K562 (cell line): ENCODE data around the gene ECI2. TPM values are rescaled to one million over a fixed set of nuclear protein-coding genes. Genes with fewer than 3 reads are reported as not detected.

Experiments
- CBX5 ChIP-seq: IDR thresholded peaks from 2 replicates; pipeline ENCODE4 v1.6.1; 2014; ENCODE audit warnings: low read depth, borderline replicate concordance
- ILF3 ChIP-seq: fragments of 450-650 bp; IDR thresholded peaks from 2 replicates; pipeline ENCODE4 v1.6.1; 2018; ENCODE audit warnings: antibody characterized with exemption, mild to moderate bottlenecking, moderate library complexity, borderline replicate concordance
- LARP7 ChIP-seq: fragments of 450-650 bp; IDR thresholded peaks from 2 replicates; pipeline ENCODE4 v1.6.1; 2016
- NFYB ChIP-seq: IDR thresholded peaks from 2 replicates; pipeline ENCODE4 v1.6.1; 2011; ENCODE audit warnings: mild to moderate bottlenecking, moderate library complexity; ENCODE audit not compliant: insufficient read length; ENCODE audit errors: extremely low read depth
- SREBF1 ChIP-seq: fragments of 150-350 bp; IDR thresholded peaks from 2 replicates; pipeline ENCODE4 v1.6.1; 2014; ENCODE audit warnings: antibody characterized with exemption, low read depth, low read length, borderline replicate concordance
- ZNF232 ChIP-seq: sonication (generic); formaldehyde crosslinking; IDR thresholded peaks from 2 replicates; pipeline ENCODE4 v1.8.0; 2022; ENCODE audit warnings: mild to moderate bottlenecking, missing genetic modification reagents
- ZNF717 ChIP-seq: fragments of 250-450 bp; sonication (Bioruptor Pico); IDR thresholded peaks from 2 replicates; pipeline ENCODE4 v1.5.0; 2021
- ZSCAN29 ChIP-seq: fragments of 450-650 bp; IDR thresholded peaks from 2 replicates; pipeline ENCODE4 v1.6.1; 2017
- ZSCAN32 ChIP-seq: fragments of 450-650 bp; formaldehyde crosslinking; IDR thresholded peaks from 2 replicates; pipeline ENCODE4 v1.4.0; 2020; ENCODE audit warnings: mild to moderate bottlenecking, moderate library complexity
- polyA plus RNA-seq, 8 experiments: library from polyadenylated mRNA; depleted of rRNA in 4 of 8; stranded (reverse) in 5 of 8; unstranded in 3 of 8; fragments of >200 nt; fragmentation: Nextera tagmentation in 2 of 8; fragmentation: Illumina TruSeq in 1 of 8; extraction: Ambion mirVana in 2 of 8; extraction: Trizol in 1 of 8; gene quantifications; 2 replicates each; pipeline versions ENCODE4 v1.2.1 to v1.2.3, GENCODE V29; 2011 to 2014; ENCODE audit warnings: inconsistent platforms in 1 of 8, missing spikeins in 1 of 8
- total RNA-seq, 7 experiments: library from RNA; depleted of rRNA in 6 of 7; stranded (reverse); fragments of >200 nt in 6 of 7; fragmentation: Illumina TruSeq in 2 of 7; extraction: Trizol in 2 of 7; gene quantifications; 2 replicates each; pipeline versions ENCODE4 v1.2.1 to v1.2.3, GENCODE V29; 2011 to 2021; ENCODE audit warnings: low replicate concordance in 1 of 7
- TF ChIP-seq, protein P1 (sequence below), 2 experiments: fragments of 450-650 bp; IDR thresholded peaks; 2 replicates each; pipeline ENCODE4 v1.6.1; 2016; ENCODE audit warnings: mild to moderate bottlenecking in 2 of 2, borderline replicate concordance in 1 of 2, low read depth in 1 of 2, moderate library complexity in 1 of 2
- TF ChIP-seq, protein P2 (sequence below), 3 experiments: IDR thresholded peaks in 2 of 3; conservative IDR thresholded peaks in 1 of 3; 2 replicates each; pipeline ENCODE4 v1.5.1; 2011 to 2012; ENCODE audit warnings: low read length in 3 of 3, mild to moderate bottlenecking in 3 of 3, control low read depth in 2 of 3, improper control_type of control experiment in 1 of 3, inconsistent platforms in 1 of 3, low read depth in 1 of 3, mixed read lengths in 1 of 3, moderate library complexity in 1 of 3; ENCODE audit not compliant: insufficient read depth in 2 of 3
- TF ChIP-seq, protein P3 (sequence below): fragments of 450-650 bp; IDR thresholded peaks from 2 replicates; pipeline ENCODE4 v1.7.0; 2016; ENCODE audit warnings: borderline replicate concordance
- TF ChIP-seq, protein P4 (sequence below): sonication (generic); formaldehyde crosslinking; IDR thresholded peaks from 2 replicates; pipeline ENCODE4 v1.8.1; 2023; ENCODE audit warnings: mild to moderate bottlenecking, missing genetic modification reagents

The ECI2 gene
- total and polyA plus RNA-seq, 9 of the 15 experiments (the other 6 are each of a cell fraction or from before 2014, with no cell fraction given): 80.7 to 377 (median 142) TPM

DNA sequence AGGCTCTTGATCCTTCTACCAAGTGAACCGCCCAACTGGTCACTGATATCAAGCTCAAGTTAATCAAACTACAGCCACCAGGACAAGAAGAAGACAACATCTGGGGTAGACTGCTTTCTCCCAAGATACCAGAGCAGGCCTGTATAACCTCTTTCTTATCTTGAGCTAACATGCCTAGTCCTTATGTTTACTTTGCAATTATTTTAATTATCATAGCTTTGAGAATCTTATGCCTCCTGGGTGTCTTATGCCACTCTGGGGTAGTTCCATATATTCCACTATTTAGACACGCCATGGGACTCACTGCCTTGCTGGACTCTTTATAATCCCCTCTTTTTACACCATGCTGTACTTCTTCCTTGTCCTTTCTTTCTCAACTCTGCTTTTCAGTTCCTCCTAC is 41.5 kb upstream of the ECI2 start (continued):
- TF ChIP-seq, protein P1, sequence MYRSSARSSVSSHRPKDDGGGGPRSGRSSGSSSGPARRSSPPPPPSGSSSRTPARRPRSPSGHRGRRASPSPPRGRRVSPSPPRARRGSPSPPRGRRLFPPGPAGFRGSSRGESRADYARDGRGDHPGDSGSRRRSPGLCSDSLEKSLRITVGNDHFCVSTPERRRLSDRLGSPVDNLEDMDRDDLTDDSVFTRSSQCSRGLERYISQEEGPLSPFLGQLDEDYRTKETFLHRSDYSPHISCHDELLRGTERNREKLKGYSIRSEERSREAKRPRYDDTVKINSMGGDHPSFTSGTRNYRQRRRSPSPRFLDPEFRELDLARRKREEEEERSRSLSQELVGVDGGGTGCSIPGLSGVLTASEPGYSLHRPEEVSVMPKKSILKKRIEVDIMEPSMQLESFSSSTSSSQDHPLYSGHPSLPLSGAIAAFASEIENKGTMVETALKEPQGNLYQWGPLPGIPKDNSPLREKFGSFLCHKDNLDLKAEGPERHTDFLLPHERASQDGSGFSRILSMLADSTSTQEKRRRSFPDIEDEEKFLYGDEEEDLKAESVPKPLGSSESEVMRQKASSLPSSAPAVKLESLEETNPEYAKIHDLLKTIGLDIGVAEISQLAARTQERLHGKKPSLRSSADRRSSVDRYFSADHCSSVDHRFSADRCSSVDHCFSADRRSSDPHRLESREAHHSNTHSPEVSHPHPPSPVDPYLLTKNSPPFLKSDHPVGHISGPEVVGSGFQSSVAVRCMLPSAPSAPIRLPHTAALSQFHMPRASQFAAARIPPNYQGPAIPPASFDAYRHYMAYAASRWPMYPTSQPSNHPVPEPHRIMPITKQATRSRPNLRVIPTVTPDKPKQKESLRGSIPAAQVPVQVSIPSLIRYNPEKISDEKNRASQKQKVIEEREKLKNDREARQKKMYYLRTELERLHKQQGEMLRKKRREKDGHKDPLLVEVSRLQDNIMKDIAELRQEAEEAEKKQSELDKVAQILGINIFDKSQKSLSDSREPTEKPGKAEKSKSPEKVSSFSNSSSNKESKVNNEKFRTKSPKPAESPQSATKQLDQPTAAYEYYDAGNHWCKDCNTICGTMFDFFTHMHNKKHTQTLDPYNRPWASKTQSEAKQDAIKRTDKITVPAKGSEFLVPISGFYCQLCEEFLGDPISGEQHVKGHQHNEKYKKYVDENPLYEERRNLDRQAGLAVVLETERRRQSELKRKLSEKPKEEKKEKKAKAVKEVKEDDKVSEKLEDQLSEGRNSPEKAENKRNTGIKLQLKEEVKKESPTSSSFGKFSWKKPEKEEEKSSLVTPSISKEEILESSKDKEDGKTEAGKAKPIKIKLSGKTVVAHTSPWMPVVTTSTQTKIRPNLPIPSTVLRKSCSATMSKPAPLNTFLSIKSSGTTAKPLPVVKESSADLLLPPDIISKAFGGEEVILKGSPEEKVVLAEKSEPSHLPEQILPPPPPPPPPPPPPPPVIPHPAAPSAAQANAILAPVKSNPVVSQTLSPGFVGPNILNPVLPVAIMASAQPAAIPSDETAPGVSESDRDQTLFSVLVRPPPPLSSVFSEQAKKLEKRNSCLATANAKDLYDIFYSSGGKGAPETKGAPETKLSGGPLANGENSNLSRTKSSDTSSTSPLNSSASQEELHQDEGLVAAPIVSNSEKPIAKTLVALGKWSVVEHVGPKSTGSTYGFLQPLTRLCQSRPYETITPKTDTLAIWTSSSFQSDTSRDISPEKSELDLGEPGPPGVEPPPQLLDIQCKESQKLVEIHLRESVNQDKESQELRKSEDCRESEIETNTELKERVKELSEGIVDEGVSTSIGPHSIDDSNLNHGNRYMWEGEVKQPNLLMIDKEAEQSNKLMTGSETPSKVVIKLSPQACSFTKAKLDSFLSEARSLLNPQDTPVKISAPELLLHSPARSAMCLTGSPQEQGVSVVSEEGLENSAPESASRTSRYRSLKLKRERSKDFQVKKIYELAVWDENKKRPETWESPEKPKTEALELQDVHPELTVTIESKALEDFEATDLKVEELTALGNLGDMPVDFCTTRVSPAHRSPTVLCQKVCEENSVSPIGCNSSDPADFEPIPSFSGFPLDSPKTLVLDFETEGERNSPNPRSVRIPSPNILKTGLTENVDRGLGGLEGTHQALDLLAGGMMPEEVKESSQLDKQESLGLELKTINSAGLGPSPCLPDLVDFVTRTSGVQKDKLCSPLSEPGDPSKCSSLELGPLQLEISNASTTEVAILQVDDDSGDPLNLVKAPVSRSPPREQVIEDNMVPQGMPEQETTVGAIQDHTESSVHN (IDR thresholded peaks at IDR 0.05; ENCODE audit: borderline replicate concordance in 1 of 2, low read depth in 1 of 2): no peak
- no peak for TF ChIP-seq ZSCAN29
- no peak for TF ChIP-seq ZNF717 (CRISPR knock-in tag)
- TF ChIP-seq SREBF1: no peak
- no peak for TF ChIP-seq ILF3
- TF ChIP-seq, protein P2, sequence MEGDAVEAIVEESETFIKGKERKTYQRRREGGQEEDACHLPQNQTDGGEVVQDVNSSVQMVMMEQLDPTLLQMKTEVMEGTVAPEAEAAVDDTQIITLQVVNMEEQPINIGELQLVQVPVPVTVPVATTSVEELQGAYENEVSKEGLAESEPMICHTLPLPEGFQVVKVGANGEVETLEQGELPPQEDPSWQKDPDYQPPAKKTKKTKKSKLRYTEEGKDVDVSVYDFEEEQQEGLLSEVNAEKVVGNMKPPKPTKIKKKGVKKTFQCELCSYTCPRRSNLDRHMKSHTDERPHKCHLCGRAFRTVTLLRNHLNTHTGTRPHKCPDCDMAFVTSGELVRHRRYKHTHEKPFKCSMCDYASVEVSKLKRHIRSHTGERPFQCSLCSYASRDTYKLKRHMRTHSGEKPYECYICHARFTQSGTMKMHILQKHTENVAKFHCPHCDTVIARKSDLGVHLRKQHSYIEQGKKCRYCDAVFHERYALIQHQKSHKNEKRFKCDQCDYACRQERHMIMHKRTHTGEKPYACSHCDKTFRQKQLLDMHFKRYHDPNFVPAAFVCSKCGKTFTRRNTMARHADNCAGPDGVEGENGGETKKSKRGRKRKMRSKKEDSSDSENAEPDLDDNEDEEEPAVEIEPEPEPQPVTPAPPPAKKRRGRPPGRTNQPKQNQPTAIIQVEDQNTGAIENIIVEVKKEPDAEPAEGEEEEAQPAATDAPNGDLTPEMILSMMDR (IDR thresholded peaks at IDR 0.05 in 2 of 3, conservative IDR thresholded peaks at IDR 0.05 in 1 of 3; ENCODE audit: insufficient read depth in 2 of 3, low read depth in 1 of 3, low read length in 3 of 3): no peak
- TF ChIP-seq, protein P3, sequence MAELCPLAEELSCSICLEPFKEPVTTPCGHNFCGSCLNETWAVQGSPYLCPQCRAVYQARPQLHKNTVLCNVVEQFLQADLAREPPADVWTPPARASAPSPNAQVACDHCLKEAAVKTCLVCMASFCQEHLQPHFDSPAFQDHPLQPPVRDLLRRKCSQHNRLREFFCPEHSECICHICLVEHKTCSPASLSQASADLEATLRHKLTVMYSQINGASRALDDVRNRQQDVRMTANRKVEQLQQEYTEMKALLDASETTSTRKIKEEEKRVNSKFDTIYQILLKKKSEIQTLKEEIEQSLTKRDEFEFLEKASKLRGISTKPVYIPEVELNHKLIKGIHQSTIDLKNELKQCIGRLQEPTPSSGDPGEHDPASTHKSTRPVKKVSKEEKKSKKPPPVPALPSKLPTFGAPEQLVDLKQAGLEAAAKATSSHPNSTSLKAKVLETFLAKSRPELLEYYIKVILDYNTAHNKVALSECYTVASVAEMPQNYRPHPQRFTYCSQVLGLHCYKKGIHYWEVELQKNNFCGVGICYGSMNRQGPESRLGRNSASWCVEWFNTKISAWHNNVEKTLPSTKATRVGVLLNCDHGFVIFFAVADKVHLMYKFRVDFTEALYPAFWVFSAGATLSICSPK: no peak
- TF ChIP-seq, protein P4, sequence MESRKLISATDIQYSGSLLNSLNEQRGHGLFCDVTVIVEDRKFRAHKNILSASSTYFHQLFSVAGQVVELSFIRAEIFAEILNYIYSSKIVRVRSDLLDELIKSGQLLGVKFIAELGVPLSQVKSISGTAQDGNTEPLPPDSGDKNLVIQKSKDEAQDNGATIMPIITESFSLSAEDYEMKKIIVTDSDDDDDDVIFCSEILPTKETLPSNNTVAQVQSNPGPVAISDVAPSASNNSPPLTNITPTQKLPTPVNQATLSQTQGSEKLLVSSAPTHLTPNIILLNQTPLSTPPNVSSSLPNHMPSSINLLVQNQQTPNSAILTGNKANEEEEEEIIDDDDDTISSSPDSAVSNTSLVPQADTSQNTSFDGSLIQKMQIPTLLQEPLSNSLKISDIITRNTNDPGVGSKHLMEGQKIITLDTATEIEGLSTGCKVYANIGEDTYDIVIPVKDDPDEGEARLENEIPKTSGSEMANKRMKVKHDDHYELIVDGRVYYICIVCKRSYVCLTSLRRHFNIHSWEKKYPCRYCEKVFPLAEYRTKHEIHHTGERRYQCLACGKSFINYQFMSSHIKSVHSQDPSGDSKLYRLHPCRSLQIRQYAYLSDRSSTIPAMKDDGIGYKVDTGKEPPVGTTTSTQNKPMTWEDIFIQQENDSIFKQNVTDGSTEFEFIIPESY (CRISPR knock-in tag): no peak
- TF ChIP-seq NFYB: no peak
- no peak for TF ChIP-seq ZSCAN32 (CRISPR knock-in tag)
- no peak for TF ChIP-seq ZNF232
- no peak for TF ChIP-seq CBX5
- no peak for TF ChIP-seq LARP7
